CD8-positive, alpha-beta memory T cell (primary cell): ENCODE data around the gene UCP2. TPM values are rescaled to one million over a fixed set of nuclear protein-coding genes. Genes with fewer than 3 reads are reported as not detected.
A peak's percentile ranks its signal among the peaks of the same experiment; 100 is the strongest.

Source experiments
- CTCF ChIA-PET: fragments of 350-600 bp; sonication (Branson Sonifier 250); formaldehyde crosslinking; loops from one replicate; lab custom pipeline; 2021; ENCODE audit warnings: antibody characterized with exemption; lab: Charles Lee
- POLR2A ChIA-PET: fragments of 350-600 bp; sonication (Branson Sonifier 250); formaldehyde crosslinking; loops from one replicate; lab custom pipeline; 2021; ENCODE audit warnings: antibody characterized with exemption; lab: Charles Lee
- DNase-seq, 5 donors: peaks; one replicate each; pipeline versions ENCODE4 v3.0.0 to v3.0.0-alpha.2; 2020 to 2022; ENCODE audit warnings: mixed read lengths in 1 of 5
- H3K27ac ChIP-seq: one replicate; pipeline ENCODE4 v1.7.0; 2013; ENCODE audit warnings: low read depth, mild to moderate bottlenecking, low read length, moderate library complexity
- H3K27me3 ChIP-seq: 2 replicates; pipeline ENCODE4 v1.7.0; 2013; ENCODE audit warnings: low read length, mild to moderate bottlenecking; ENCODE audit not compliant: insufficient read depth, poor library complexity, severe bottlenecking
- H3K36me3 ChIP-seq: 2 replicates; pipeline ENCODE4 v1.7.0; 2013; ENCODE audit warnings: mild to moderate bottlenecking, low read length, moderate library complexity; ENCODE audit not compliant: insufficient read depth
- H3K4me1 ChIP-seq: 2 replicates; pipeline ENCODE4 v1.7.0; 2013; ENCODE audit warnings: mild to moderate bottlenecking, low read length, moderate library complexity; ENCODE audit not compliant: insufficient read depth
- H3K4me3 ChIP-seq: 2 replicates; pipeline ENCODE4 v1.7.0; 2013; ENCODE audit warnings: mild to moderate bottlenecking, low read length
- H3K9me3 ChIP-seq: 2 replicates; pipeline ENCODE4 v1.7.0; 2013; ENCODE audit warnings: mild to moderate bottlenecking, low read length
- H3K27ac Mint-ChIP-seq, 8 donors: one replicate each; pipeline ENCODE4 v1.8.0; 2020 to 2021; ENCODE audit warnings: mixed read lengths in 8 of 8, mild to moderate bottlenecking in 6 of 8, inconsistent platforms in 3 of 8, moderate library complexity in 3 of 8
- H3K27me3 Mint-ChIP-seq, 2 donors: one replicate each; pipeline ENCODE4 v1.8.0; 2020 to 2021; ENCODE audit warnings: mixed read lengths in 2 of 2, mild to moderate bottlenecking in 1 of 2, moderate library complexity in 1 of 2
- H3K36me3 Mint-ChIP-seq, 3 donors: one replicate each; pipeline ENCODE4 v1.8.0; 2020 to 2021; ENCODE audit warnings: mixed read lengths in 3 of 3, inconsistent platforms in 1 of 3, mild to moderate bottlenecking in 1 of 3
- H3K4me1 Mint-ChIP-seq, 3 donors: one replicate each; pipeline ENCODE4 v1.8.0; 2020 to 2021; ENCODE audit warnings: mixed read lengths in 3 of 3, inconsistent platforms in 1 of 3, mild to moderate bottlenecking in 1 of 3
- H3K4me3 Mint-ChIP-seq, 7 donors: one replicate each; pipeline ENCODE4 v1.8.0; 2020 to 2021; ENCODE audit warnings: mixed read lengths in 7 of 7, mild to moderate bottlenecking in 6 of 7, moderate library complexity in 4 of 7, inconsistent platforms in 2 of 7
- H3K9me3 Mint-ChIP-seq, 5 donors: one replicate each; pipeline ENCODE4 v1.8.0; 2020 to 2022; ENCODE audit warnings: mixed read lengths in 5 of 5, mild to moderate bottlenecking in 3 of 5, moderate library complexity in 2 of 5, inconsistent platforms in 1 of 5
- polyA plus RNA-seq: library from polyadenylated mRNA; unstranded; fragments of 300-500 nt; fragmentation: Illumina TruSeq; gene quantifications from one replicate; pipeline ENCODE4 v1.2.3, GENCODE V29; 2021
- total RNA-seq, 2 experiments: library from RNA; stranded (reverse); gene quantifications; one replicate each; pipeline ENCODE4 v1.2.3, GENCODE V29; 2021

UCP2 gene
- total and polyA plus RNA-seq, 3 experiments from 2014 or later = 279 to 962 (median 295) TPM

DNA sequence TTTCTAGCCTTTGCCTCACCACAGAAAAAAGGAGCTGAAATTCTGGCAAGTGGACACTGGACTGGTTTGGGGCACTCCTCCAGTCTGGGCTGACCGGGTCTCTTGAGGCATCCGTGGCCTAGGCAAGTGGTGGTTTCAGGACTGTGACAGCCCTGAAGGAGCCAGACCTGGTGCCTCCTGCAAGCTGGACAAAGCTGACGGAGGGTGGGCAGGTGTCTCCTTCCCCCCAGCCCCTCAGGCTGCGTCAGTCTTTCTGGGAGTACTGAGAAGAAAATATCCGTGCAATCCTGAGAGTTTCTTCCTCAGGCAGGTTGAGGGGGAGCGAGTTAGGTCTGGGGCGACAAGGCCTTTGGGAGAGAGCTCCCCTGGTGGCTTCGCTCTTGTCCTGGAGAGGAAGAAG lies 30.5 kb upstream of the UCP2 start:
- Histone ChIP-seq H3K4me1 (peaks cover 82% of the 10 kb centered on the region), H3K27me3 (no peaks in the 10 kb centered on the region), H3K27ac (no peak overlapping the region), H3K36me3 (no peaks in the 10 kb centered on the region), H3K4me3 (no peak overlapping the region), H3K9me3 (no peaks in the 10 kb centered on the region)
- Mint-ChIP-seq H3K36me3 (peaks cover 8 to 28% (median 14%) of the 10 kb centered on the region in 3 donors), H3K27ac (peak overlapping the region in 4 of 8 donors; percentile 42 to 96 (median 78)), H3K27me3 (peaks cover 0 to 2% of the 10 kb centered on the region in 2 donors), H3K9me3 (no peaks in the 10 kb centered on the region), H3K4me1 (peaks cover 67 to 89% (median 87%) of the 10 kb centered on the region in 3 donors), H3K4me3 (no peak overlapping the region)
- ChIA-PET CTCF (interaction anchor here (0.9 to 1.2 kb wide), 2 partner anchors 16 to 17 kb away, joined by 3 to 4 read pairs; no protein-coding TSS in a partner anchor), POLR2A (no interaction called here)
- no peak for DNase-seq

DNA sequence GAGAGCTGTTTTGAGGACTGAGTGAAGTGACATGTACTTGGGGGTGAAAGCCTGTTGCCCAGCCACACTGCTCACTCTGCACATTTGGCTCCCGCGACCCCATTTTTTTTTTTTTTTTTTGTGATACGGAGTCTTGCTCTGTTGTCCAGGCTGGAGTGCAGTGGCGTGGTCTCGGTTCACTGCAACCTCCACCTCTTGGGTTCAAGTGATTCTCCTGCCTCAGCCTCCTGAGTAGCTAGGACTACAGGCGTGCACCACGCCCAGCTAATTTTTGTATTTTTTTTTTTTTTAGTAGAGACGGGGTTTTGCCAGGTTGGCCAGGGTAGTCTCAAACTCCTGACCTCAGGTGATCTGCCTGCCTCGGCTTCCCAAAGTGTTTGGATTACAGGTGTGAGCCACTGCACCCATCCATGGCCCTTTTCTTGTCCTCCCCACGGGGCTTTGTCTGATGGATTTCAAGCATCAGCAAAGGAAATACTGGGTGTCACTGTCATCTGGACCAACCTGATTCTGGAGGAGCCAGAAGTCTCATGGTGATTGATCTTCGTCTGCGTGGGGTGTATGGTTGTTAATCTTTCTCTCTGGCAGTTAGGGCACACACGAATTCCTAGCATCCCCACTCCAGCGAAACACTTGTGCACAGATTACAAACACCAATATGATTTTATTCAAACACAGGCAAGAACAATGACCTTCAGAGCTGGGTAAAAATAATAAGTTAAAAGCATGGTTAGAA lies 29.6 kb upstream of the UCP2 start:
- Mint-ChIP-seq H3K9me3 (no peaks in the 10 kb centered on the region), H3K27me3 (peaks cover 0 to 2% of the 10 kb centered on the region in 2 donors), H3K36me3 (peaks cover 8 to 24% (median 13%) of the 10 kb centered on the region in 3 donors), H3K4me3 (peak overlapping the region in 6 of 7 donors; percentile 38 to 84 (median 60)), H3K4me1 (peaks cover 75 to 96% (median 92%) of the 10 kb centered on the region in 3 donors), H3K27ac (peak overlapping the region; percentile 85 to 98 (median 91))
- no peaks in the 10 kb centered on the region for H3K36me3 ChIP-seq
- POLR2A ChIA-PET = interaction anchor here (0.6 to 2.0 kb wide), 5 partner anchors 15 to 39 kb away, joined by 4 to 9 read pairs (median 6); no protein-coding TSS in a partner anchor
- peak overlapping the region; percentile 38 for H3K4me3 ChIP-seq
- peaks cover 90% of the 10 kb centered on the region for H3K4me1 ChIP-seq
- H3K9me3 ChIP-seq = no peaks in the 10 kb centered on the region
- H3K27me3 ChIP-seq = no peaks in the 10 kb centered on the region
- DNase-seq = no peak
- CTCF ChIA-PET = interaction anchor here (0.7 to 1.5 kb wide), 4 partner anchors 9 to 414 kb away, joined by 3 to 4 read pairs (median 3); no protein-coding TSS in a partner anchor
- peak overlapping the region; percentile 54 for H3K27ac ChIP-seq

DNA sequence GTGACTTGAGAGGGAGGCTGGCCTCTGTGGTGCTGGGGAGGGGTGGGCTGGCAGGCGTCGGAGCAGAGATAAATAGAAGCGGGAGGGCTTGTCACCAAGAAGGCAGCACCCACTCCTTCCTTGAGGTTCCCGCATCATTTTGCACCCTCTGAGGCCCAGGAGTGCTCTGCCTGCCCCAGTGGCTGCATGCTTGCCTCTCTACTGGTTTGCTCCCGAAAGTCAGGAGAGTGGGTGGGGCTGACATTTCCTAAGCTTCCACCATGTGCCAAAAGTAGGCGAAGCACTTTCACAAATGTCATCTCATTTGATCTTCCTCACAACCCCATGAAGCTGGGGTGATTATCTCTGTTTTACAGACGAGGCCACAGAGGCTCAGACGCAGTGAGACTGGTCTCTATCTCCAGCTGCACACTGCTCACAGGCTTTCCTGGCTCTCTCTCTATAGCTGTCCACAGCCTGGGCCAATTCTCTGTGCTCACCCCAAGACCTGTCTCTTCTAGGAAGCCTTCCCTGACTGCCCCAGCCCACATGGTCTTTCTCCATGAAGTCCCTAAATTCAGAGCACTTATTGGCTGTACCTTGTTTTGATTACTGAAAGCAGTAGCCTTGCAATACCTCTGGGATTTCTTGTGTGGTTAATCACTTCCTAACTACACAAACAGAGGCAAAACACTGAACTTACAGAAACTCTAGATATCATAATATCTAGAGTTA lies 28.9 kb upstream of the UCP2 start:
- ChIA-PET POLR2A (interaction anchor here (0.6 to 2.0 kb wide), 5 partner anchors 16 to 39 kb away, joined by 4 to 9 read pairs (median 6); no protein-coding TSS in a partner anchor), CTCF (interaction anchor here (1.0 to 1.5 kb wide), 3 partner anchors 9 to 48 kb away, joined by 3 to 4 read pairs (median 3); no protein-coding TSS in a partner anchor)
- Histone ChIP-seq H3K27me3 (no peaks in the 10 kb centered on the region), H3K4me3 (peak overlapping the region; percentile 38), H3K27ac (peak overlapping the region; percentile 54), H3K36me3 (no peaks in the 10 kb centered on the region), H3K9me3 (no peaks in the 10 kb centered on the region), H3K4me1 (peaks cover 97% of the 10 kb centered on the region)
- Mint-ChIP-seq H3K36me3 (peaks cover 5 to 16% (median 6%) of the 10 kb centered on the region in 3 donors), H3K9me3 (no peaks in the 10 kb centered on the region), H3K27me3 (peaks cover 0 to 2% of the 10 kb centered on the region in 2 donors), H3K4me1 (peaks cover 76 to 95% (median 90%) of the 10 kb centered on the region in 3 donors), H3K27ac (peak overlapping the region; percentile 84 to 98 (median 91)), H3K4me3 (peak overlapping the region; percentile 7 to 84 (median 57))
- peak in 2 of 5 donors; percentile 20 to 59 for DNase-seq

DNA sequence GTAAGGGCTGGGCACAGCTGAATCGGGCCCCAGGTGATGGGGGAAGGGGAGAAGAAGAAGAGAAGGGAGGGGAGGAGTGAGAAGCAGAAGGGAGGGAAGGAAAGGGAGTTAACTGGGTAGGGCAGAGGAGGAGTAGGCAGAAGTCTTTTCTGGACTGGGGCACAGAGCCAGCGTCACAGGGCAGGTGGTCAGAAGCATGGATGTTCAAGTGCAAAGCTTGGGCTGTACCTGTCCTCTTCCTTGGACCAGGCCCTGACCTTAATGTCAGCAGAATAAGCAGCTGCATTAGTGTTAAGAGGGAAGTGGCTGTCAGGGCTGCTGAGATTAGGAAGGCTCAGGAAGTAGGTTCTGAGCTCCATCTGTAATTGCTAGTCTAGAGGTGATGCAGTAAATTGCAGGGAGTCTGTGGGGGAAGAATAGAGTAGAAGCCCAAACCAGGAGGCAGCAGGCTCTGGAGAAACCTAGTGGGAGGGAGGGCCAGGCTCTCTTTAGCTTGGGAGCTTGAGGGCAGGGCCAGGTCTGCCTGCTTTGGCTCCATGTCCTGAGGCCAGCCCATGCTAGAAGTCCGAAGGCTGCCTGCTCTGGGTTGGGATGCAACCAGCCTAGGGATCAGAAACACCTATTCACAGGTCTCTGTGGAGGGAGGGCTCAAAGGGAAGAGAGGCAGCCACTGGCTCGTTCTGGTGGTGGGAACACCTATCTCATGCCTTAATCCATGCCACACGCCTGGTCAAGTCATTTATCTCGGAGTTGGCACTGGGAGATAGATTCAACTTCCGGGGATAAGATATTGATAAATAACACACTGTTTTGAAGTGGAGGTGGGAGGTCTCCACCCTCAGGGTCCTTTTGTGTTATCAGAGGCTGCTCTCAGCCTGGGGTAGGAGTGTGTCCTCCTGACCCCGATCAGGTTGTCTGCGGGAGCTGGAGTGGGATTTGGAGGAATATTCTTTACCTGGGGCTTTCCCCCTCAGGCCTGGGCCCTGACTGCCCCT lies 28.0 kb upstream of the UCP2 start:
- no peak for DNase-seq
- Mint-ChIP-seq H3K4me1 (peaks cover 80 to 95% (median 90%) of the 10 kb centered on the region in 3 donors), H3K9me3 (no peaks in the 10 kb centered on the region), H3K36me3 (peaks cover 0 to 9% (median 2%) of the 10 kb centered on the region in 3 donors), H3K27me3 (peaks cover 0 to 2% of the 10 kb centered on the region in 2 donors), H3K27ac (peak overlapping the region; percentile 84 to 98 (median 91)), H3K4me3 (peak overlapping the region in 6 of 7 donors; percentile 33 to 84 (median 60))
- H3K9me3 ChIP-seq = no peaks in the 10 kb centered on the region
- peak overlapping the region; percentile 54 for H3K27ac ChIP-seq
- CTCF ChIA-PET = interaction anchor here (1.0 to 1.3 kb wide), 2 partner anchors 31 to 44 kb away, joined by 3 to 4 read pairs; no protein-coding TSS in a partner anchor
- H3K4me1 ChIP-seq = peaks cover 97% of the 10 kb centered on the region
- H3K4me3 ChIP-seq = peak overlapping the region; percentile 9
- POLR2A ChIA-PET = interaction anchor here (0.8 to 2.0 kb wide), 4 partner anchors 16 to 35 kb away, joined by 3 to 9 read pairs (median 5); no protein-coding TSS in a partner anchor
- no peaks in the 10 kb centered on the region for H3K27me3 ChIP-seq
- no peaks in the 10 kb centered on the region for H3K36me3 ChIP-seq

DNA sequence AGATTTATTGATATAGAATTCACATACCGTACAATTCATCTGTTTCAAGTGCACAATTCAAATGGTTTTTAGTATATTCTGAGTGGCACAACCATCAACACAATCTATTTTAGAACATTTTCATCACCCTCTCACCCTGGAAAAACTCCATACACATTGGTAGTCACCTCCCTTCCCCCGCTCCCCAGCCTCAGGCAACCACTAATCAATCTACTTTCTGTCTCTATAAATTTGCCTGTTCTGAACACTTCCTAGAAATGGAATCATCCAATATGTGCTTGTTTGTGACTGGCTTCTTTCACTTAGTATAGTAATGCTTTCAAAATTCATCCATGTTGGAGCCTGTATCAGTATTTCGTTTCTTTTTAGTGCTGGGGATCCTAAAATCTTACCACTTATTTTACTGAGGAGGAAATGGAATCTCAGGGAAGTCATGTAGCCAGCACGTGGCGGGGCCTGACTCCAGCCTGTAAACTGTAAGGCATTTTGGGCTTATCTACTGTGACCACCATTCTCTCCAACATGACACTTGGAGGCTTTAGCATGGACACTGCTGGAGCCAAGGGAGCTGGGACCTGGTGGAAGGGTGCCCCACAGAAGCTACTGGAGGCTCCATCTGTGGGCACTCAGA lies 27.1 kb upstream of the UCP2 start:
- peaks cover 0 to 4% (median 4%) of the 10 kb centered on the region in 3 donors for H3K36me3 Mint-ChIP-seq
- peak overlapping the region; percentile 59 to 96 (median 88) for H3K27ac Mint-ChIP-seq
- no peak overlapping the region for H3K4me3 ChIP-seq
- POLR2A ChIA-PET = interaction anchor here (0.8 to 2.0 kb wide), 3 partner anchors 15 to 34 kb away, joined by 3 to 6 read pairs (median 4); no protein-coding TSS in a partner anchor
- H3K36me3 ChIP-seq = no peaks in the 10 kb centered on the region
- peak overlapping the region in 2 of 7 donors; percentile 54 to 81 for H3K4me3 Mint-ChIP-seq
- peaks cover 82 to 95% (median 90%) of the 10 kb centered on the region in 3 donors for H3K4me1 Mint-ChIP-seq
- no peaks in the 10 kb centered on the region for H3K9me3 Mint-ChIP-seq
- no peaks in the 10 kb centered on the region for H3K9me3 ChIP-seq
- H3K27ac ChIP-seq = no peak overlapping the region
- DNase-seq = no peak
- H3K4me1 ChIP-seq = peaks cover 97% of the 10 kb centered on the region
- no peaks in the 10 kb centered on the region for H3K27me3 ChIP-seq
- peaks cover 0 to 2% of the 10 kb centered on the region in 2 donors for H3K27me3 Mint-ChIP-seq
- CTCF ChIA-PET = interaction anchor here (1.3 kb wide), 1 partner anchor 30 kb away, joined by 4 read pairs; no protein-coding TSS in a partner anchor

DNA sequence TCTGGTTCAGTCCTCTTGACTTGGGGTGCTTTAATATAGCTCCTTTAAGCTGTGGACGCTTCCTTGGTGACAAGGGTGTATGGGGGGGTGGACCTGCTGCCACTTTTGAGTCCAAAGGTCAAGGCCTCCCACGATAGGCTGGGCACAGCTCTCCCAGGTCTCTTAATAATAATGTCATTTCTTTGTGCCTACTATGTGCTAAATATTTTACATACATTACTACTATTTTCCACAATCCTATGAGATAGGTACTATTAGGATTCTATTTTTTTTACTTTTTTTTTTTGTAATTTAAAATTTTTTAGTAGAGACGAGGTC lies 26.5 kb upstream of the UCP2 start:
- ChIA-PET CTCF (interaction anchor here (1.5 kb wide), 1 partner anchor 44 kb away, joined by 3 read pairs; no protein-coding TSS in a partner anchor), POLR2A (interaction anchor here (1.5 kb wide), 1 partner anchor 14 kb away, joined by 4 read pairs; no protein-coding TSS in a partner anchor)
- no peak for DNase-seq
- Mint-ChIP-seq H3K4me3 (peak overlapping the region in 2 of 7 donors; percentile 37 to 65), H3K27me3 (peaks cover 0 to 2% of the 10 kb centered on the region in 2 donors), H3K27ac (peak overlapping the region in 7 of 8 donors; percentile 66 to 88 (median 84)), H3K36me3 (peaks cover 0 to 4% (median 4%) of the 10 kb centered on the region in 3 donors), H3K9me3 (no peaks in the 10 kb centered on the region), H3K4me1 (peaks cover 82 to 95% (median 90%) of the 10 kb centered on the region in 3 donors)
- Histone ChIP-seq H3K27ac (no peak overlapping the region), H3K27me3 (no peaks in the 10 kb centered on the region), H3K36me3 (no peaks in the 10 kb centered on the region), H3K9me3 (no peaks in the 10 kb centered on the region), H3K4me3 (no peak overlapping the region), H3K4me1 (peaks cover 97% of the 10 kb centered on the region)
